Gastroesophageal sphincter (tissue), 3 donors: ENCODE measurements around the gene SPTA1.

ENCODE experiments used
- CTCF ChIP-seq, 4 experiments: fragments of 200-600 bp in 2 of 4; fragments of 450-650 bp in 2 of 4; sonication (generic) in 1 of 4; IDR thresholded peaks; one replicate each; pipeline ENCODE4 v1.5.1; 2017 to 2019; ENCODE audit warnings: antibody characterized with exemption in 4 of 4, mild to moderate bottlenecking in 2 of 4, moderate library complexity in 2 of 4
- POLR2A ChIP-seq, 2 donors: fragments of 450-650 bp; IDR thresholded peaks; one replicate each; pipeline ENCODE4 v1.6.1; 2017; ENCODE audit warnings: antibody characterized with exemption in 2 of 2, mild to moderate bottlenecking in 2 of 2, moderate library complexity in 1 of 2
- POLR2AphosphoS5 ChIP-seq: sonication (generic); formaldehyde crosslinking; IDR thresholded peaks from one replicate; pipeline ENCODE4 v1.6.1; 2017; ENCODE audit warnings: antibody characterized with exemption

DNA sequence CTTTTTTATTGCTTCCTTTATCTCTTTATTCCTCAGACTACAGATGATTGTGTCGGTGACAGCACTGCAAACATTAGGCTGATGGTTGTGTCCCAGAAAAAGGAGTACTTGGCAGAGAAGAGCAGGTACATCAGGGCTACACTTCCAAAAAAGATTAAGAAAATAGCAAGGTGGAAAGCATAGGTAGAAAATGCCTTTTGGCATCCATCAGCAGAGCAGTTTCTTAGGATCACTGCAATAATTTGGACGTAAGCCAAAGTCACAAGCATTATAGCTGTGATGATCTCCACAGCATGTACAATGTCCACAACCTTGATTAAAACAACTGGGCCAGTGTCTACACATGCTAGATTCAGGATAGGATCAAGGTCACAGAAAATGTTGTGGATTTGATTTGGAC, 8.1 kb upstream of the SPTA1 start:
- TF ChIP-seq POLR2A (IDR thresholded peaks at IDR 0.05) (no peak), CTCF (IDR thresholded peaks at IDR 0.05) (no peak), POLR2AphosphoS5 (no peak)
